BLaER1 treated with 17β-estradiol and CSF1 and Interleukin-3, amounts not matched to agents 10 nM and 100 nM (cell line): ENCODE results near the gene ATXN10.
"Not testable (repeated sequence)": the region's sequence is repeated elsewhere in the genome, so short reads cannot be mapped to it uniquely, and the experiment has no call there.

Experiments
- H3K27ac ChIP-seq, 11 experiments: shearing (Covaris generic); formaldehyde crosslinking; 2 replicates each; pipeline ENCODE4 v1.8.1; 2022
- H3K27me3 ChIP-seq, 11 experiments: shearing (Covaris generic); formaldehyde crosslinking; 2 replicates each; pipeline ENCODE4 v1.8.1; 2022
- H3K36me3 ChIP-seq, 11 experiments: shearing (Covaris generic); formaldehyde crosslinking; 2 replicates each; pipeline ENCODE4 v1.8.1; 2022
- H3K4me1 ChIP-seq, 10 experiments: shearing (Covaris generic); formaldehyde crosslinking; 2 replicates each; pipeline ENCODE4 v1.8.1; 2022
- H3K4me2 ChIP-seq, 11 experiments: shearing (Covaris generic); formaldehyde crosslinking; 2 replicates each; pipeline ENCODE4 v1.8.1; 2022
- H3K4me3 ChIP-seq, 10 experiments: shearing (Covaris generic); formaldehyde crosslinking; 2 replicates each; pipeline ENCODE4 v1.8.1; 2022
- H3K9ac ChIP-seq, 11 experiments: shearing (Covaris generic); formaldehyde crosslinking; 2 replicates each; pipeline ENCODE4 v1.8.1; 2022
- H3K9me3 ChIP-seq, 11 experiments: shearing (Covaris generic); formaldehyde crosslinking; replicated peaks in 1 of 11; 2 replicates each; pipeline ENCODE4 v1.8.1; 2022
- H4K20me1 ChIP-seq, 11 experiments: shearing (Covaris generic); formaldehyde crosslinking; 2 replicates each; pipeline ENCODE4 v1.8.1; 2022
- Cebpa-rat ChIP-seq, 11 experiments: shearing (Covaris generic); IDR thresholded peaks; 2 replicates each; pipeline ENCODE4 v1.8.1; 2022

ATXN10 gene

GRCh38 chr22:45648301-45649117 is 23.1 kb upstream of the ATXN10 start:
- H3K27ac ChIP-seq, result no peak overlapping the region

GRCh38 chr22:45649809-45650208 is 21.8 kb upstream of the ATXN10 start:
- no peak overlapping the region for H3K9ac ChIP-seq
- no peaks in the 10 kb centered on the region for H3K36me3 ChIP-seq
- H3K27ac ChIP-seq, result no peak overlapping the region
- H3K27me3 ChIP-seq, result peaks cover 0 to 23% (median 6%) of the 10 kb centered on the region in 11 experiments; a peak in 9 of 22 replicates
- H3K4me1 ChIP-seq, result peaks cover 19 to 49% (median 42%) of the 10 kb centered on the region in 10 experiments
- no peak overlapping the region for H3K4me3 ChIP-seq
- no peak overlapping the region for H3K4me2 ChIP-seq
- H3K9me3 ChIP-seq, result no peaks in the 10 kb centered on the region; a peak in 1 of 22 replicates
- TF ChIP-seq Cebpa-rat (IDR thresholded peaks at IDR 0.05), result no peak
- 0 out of 22 replicates have a peak, but pooled peaks cover 0 to 5% (median 0%) of the 10 kb centered on the region in 11 experiments for H4K20me1 ChIP-seq

More at GRCh38 chr22:45648301-45649117, 23.1 kb upstream of the ATXN10 start:
- H3K9ac ChIP-seq, result peak overlapping the region in 1 of 11 experiments; percentile 19; a peak in 1 of 22 replicates
- H3K27me3 ChIP-seq, result peaks cover 0 to 30% (median 6%) of the 10 kb centered on the region in 11 experiments; a peak in 11 of 22 replicates
- TF ChIP-seq Cebpa-rat (IDR thresholded peaks at IDR 0.05), result no peak
- H3K4me3 ChIP-seq, result no peak overlapping the region
- 0 out of 22 replicates have a peak, but pooled peaks cover 0 to 5% (median 0%) of the 10 kb centered on the region in 11 experiments for H4K20me1 ChIP-seq
- H3K36me3 ChIP-seq, result no peaks in the 10 kb centered on the region
- peaks cover 19 to 55% (median 48%) of the 10 kb centered on the region in 10 experiments for H3K4me1 ChIP-seq
- H3K4me2 ChIP-seq, result peak overlapping the region; percentile 54 to 81 (median 67)
- no peaks in the 10 kb centered on the region; a peak in 1 of 22 replicates for H3K9me3 ChIP-seq

- Histone ChIP-seq H3K27ac (no peak overlapping the region), H3K27me3 (peaks cover 0 to 15% (median 0%) of the 10 kb centered on the region in 11 experiments; a peak in 4 of 22 replicates)
Measured at GRCh38 chr22:45650721-45651120, 20.9 kb upstream of the ATXN10 start.

GRCh38 chr22:45651931-45652528 is 19.6 kb upstream of the ATXN10 start:
- no peaks in the 10 kb centered on the region for H3K36me3 ChIP-seq
- H3K27ac ChIP-seq, result no peak overlapping the region
- no peak overlapping the region for H3K4me3 ChIP-seq
- peaks cover 0 to 15% (median 0%) of the 10 kb centered on the region in 11 experiments; a peak in 4 of 22 replicates for H3K27me3 ChIP-seq
- H3K4me2 ChIP-seq, result peak overlapping the region in 9 of 11 experiments; percentile 3 to 60 (median 27); a peak in 15 of 22 replicates
- H3K9ac ChIP-seq, result no peak overlapping the region
- TF ChIP-seq Cebpa-rat (IDR thresholded peaks at IDR 0.05), result no peak
- peaks cover 13 to 33% (median 28%) of the 10 kb centered on the region in 10 experiments for H3K4me1 ChIP-seq
- H4K20me1 ChIP-seq, result 0 out of 22 replicates have a peak, but pooled peaks cover 0 to 5% (median 0%) of the 10 kb centered on the region in 11 experiments
- H3K9me3 ChIP-seq, result no peaks in the 10 kb centered on the region; a peak in 1 of 22 replicates

More at GRCh38 chr22:45650721-45651120, 20.9 kb upstream of the ATXN10 start:
- Histone ChIP-seq H3K9ac (no peak overlapping the region), H3K9me3 (no peaks in the 10 kb centered on the region; a peak in 1 of 22 replicates), H4K20me1 (0 out of 22 replicates have a peak, but pooled peaks cover 0 to 5% (median 0%) of the 10 kb centered on the region in 11 experiments), H3K4me2 (no peak overlapping the region), H3K36me3 (no peaks in the 10 kb centered on the region), H3K4me1 (peaks cover 13 to 41% (median 34%) of the 10 kb centered on the region in 10 experiments), H3K4me3 (no peak overlapping the region)
- TF ChIP-seq Cebpa-rat (IDR thresholded peaks at IDR 0.05), result no peak

GRCh38 chr22:45656577-45656976 is 15.1 kb upstream of the ATXN10 start:
- no peaks in the 10 kb centered on the region for H3K9me3 ChIP-seq
- H3K4me1 ChIP-seq, result peaks cover 0 to 13% (median 10%) of the 10 kb centered on the region in 10 experiments; a peak in 9 of 20 replicates
- no peaks in the 10 kb centered on the region for H4K20me1 ChIP-seq
- no peak overlapping the region for H3K4me2 ChIP-seq
- no peak overlapping the region for H3K27ac ChIP-seq
- H3K36me3 ChIP-seq, result no peaks in the 10 kb centered on the region
- H3K4me3 ChIP-seq, result no peak overlapping the region
- H3K27me3 ChIP-seq, result peaks cover 0 to 5% (median 0%) of the 10 kb centered on the region in 11 experiments; a peak in 2 of 22 replicates
- no peak overlapping the region for H3K9ac ChIP-seq
- 0 out of 22 replicates have a peak, but pooled peaks of 1 of the 11 experiments have one; percentile 19 for TF ChIP-seq Cebpa-rat (IDR thresholded peaks at IDR 0.05)

GRCh38 chr22:45657701-45658100 is 13.9 kb upstream of the ATXN10 start:
- Histone ChIP-seq H3K9me3 (no peaks in the 10 kb centered on the region; a peak in 1 of 22 replicates), H3K4me1 (peaks cover 0 to 2% (median under 1%) of the 10 kb centered on the region in 10 experiments; a peak in 4 of 20 replicates), H3K27ac (no peak overlapping the region), H3K9ac (no peak overlapping the region), H3K36me3 (no peaks in the 10 kb centered on the region), H3K4me3 (no peak overlapping the region), H3K27me3 (peaks cover 0 to 4% (median 0%) of the 10 kb centered on the region in 11 experiments; a peak in 2 of 22 replicates), H3K4me2 (no peak overlapping the region), H4K20me1 (no peaks in the 10 kb centered on the region)
- no peak for TF ChIP-seq Cebpa-rat (IDR thresholded peaks at IDR 0.05)

- H3K36me3 ChIP-seq, result no peaks in the 10 kb centered on the region
- H4K20me1 ChIP-seq, result no peaks in the 10 kb centered on the region
- H3K27me3 ChIP-seq, result no peaks in the 10 kb centered on the region
- peaks cover 0 to 18% (median 2%) of the 10 kb centered on the region in 10 experiments; a peak in 8 of 20 replicates for H3K4me1 ChIP-seq
- H3K27ac ChIP-seq, result no peak overlapping the region
- TF ChIP-seq Cebpa-rat (IDR thresholded peaks at IDR 0.05), result no peak
- peak overlapping the region in 5 of 11 experiments; percentile 15 to 53 (median 29); a peak in 9 of 22 replicates for H3K4me2 ChIP-seq
- no peak overlapping the region for H3K4me3 ChIP-seq
- no peaks in the 10 kb centered on the region; a peak in 1 of 22 replicates for H3K9me3 ChIP-seq
- no peak overlapping the region for H3K9ac ChIP-seq
Measured at GRCh38 chr22:45664136-45664646, 7.4 kb upstream of the ATXN10 start.

GRCh38 chr22:45667486-45667885 is 4.1 kb upstream of the ATXN10 start:
- Histone ChIP-seq H3K27me3 (no peaks in the 10 kb centered on the region), H3K4me1 (peaks cover under 1 to 24% (median 8%) of the 10 kb centered on the region in 10 experiments; a peak in 19 of 20 replicates), H3K9me3 (no peaks in the 10 kb centered on the region; a peak in 1 of 22 replicates), H3K27ac (no peak overlapping the region), H3K9ac (no peak overlapping the region), H3K36me3 (no peaks in the 10 kb centered on the region), H3K4me3 (no peak overlapping the region), H4K20me1 (peaks cover 0 to 4% (median 0%) of the 10 kb centered on the region in 11 experiments; a peak in 4 of 22 replicates), H3K4me2 (no peak overlapping the region)
- TF ChIP-seq Cebpa-rat (IDR thresholded peaks at IDR 0.05), result no peak

GRCh38 chr22:45670363-45670762 is 1.3 kb upstream of the ATXN10 start:
- H3K27me3 ChIP-seq, H3K9me3 ChIP-seq, H3K4me3 ChIP-seq, H3K27ac ChIP-seq, H3K9ac ChIP-seq, H3K4me2 ChIP-seq: not testable (repeated sequence)
- Histone ChIP-seq H3K36me3 (peaks cover 0 to 12% (median 4%) of the 10 kb centered on the region in 11 experiments; a peak in 14 of 22 replicates), H3K4me1 (peaks cover 22 to 31% (median 27%) of the 10 kb centered on the region in 10 experiments), H4K20me1 (peaks cover 13 to 33% (median 24%) of the 10 kb centered on the region in 11 experiments; a peak in 19 of 22 replicates)
